OCI-LY3 (cell line): ENCODE results near the gene EVPL.

Experiments used
- CTCF ChIP-seq: fragments of 200-600, 300-600 bp; sonication (generic); IDR thresholded peaks from 2 replicates; pipeline ENCODE4 v1.5.1; 2014; ENCODE audit warnings: antibody characterized with exemption, low read length, low read depth
- EZH2phosphoT487 ChIP-seq: fragments of 200-600 bp; shearing (Covaris generic); IDR thresholded peaks from 2 replicates; pipeline ENCODE4 v1.6.1; 2018; ENCODE audit warnings: antibody characterized with exemption, mixed run types, low read depth

GRCh38 chr17:76027159-76027839 is at the start of gene EVPL:
- TF ChIP-seq CTCF, result no peak
- no peak for TF ChIP-seq EZH2phosphoT487
